GM13976 (cell line): ENCODE results near the gene PLLP.

ENCODE experiments used
- DNase-seq: peaks from one replicate; pipeline ENCODE4 v3.0.0; 2012; ENCODE audit warnings: low spot score
- CTCF ChIP-seq: IDR thresholded peaks from 2 replicates; pipeline ENCODE4 v1.5.1; 2012; ENCODE audit warnings: borderline replicate concordance, mild to moderate bottlenecking; ENCODE audit not compliant: insufficient read depth; ENCODE audit errors: extremely low read depth, missing control alignments, control extremely low read depth
- in situ Hi-C: fragments of 300-500 bp; cut with MboI; formaldehyde crosslinking; loops from one replicate; pipeline ENCODE4 v1.12.0; 2022; ENCODE audit warnings: low sequenced_read_pairs, mixed read lengths, inconsistent platforms; ENCODE audit not compliant: unreplicated experiment

The PLLP gene

GRCh38 chr16:57284209-57284951 is at the start of gene PLLP:
PLLP (minus strand) TSS chr16:57284672; CDS start chr16:57284540, 132 bp downstream.
- in situ Hi-C loops: no loop called here
- DNase-seq: peak; percentile 81
- TF ChIP-seq CTCF: no peak

- TF ChIP-seq CTCF: no peak
- no peak for DNase-seq
- in situ Hi-C loops: no loop called here
Observed at GRCh38 chr16:57333402-57333801, 48.9 kb upstream of the PLLP start.

- in situ Hi-C loops: no loop called here
- no peak for DNase-seq
- TF ChIP-seq CTCF: no peak
Observed at GRCh38 chr16:57331355-57331754, 46.9 kb upstream of the PLLP start.

GRCh38 chr16:57329718-57330327 is 45.4 kb upstream of the PLLP start:
- in situ Hi-C loops: no loop called here
- no peak for DNase-seq
- TF ChIP-seq CTCF: no peak

GRCh38 chr16:57325458-57325857 is 41.0 kb upstream of the PLLP start:
- in situ Hi-C loops: no loop called here
- DNase-seq: no peak
- no peak for TF ChIP-seq CTCF

- no peak for TF ChIP-seq CTCF
- in situ Hi-C loops: no loop called here
- no peak for DNase-seq
Observed at GRCh38 chr16:57324749-57325148, 40.3 kb upstream of the PLLP start.
